ENCODE data around the gene SNX19. TPM values are rescaled to one million over a fixed set of nuclear protein-coding genes. Genes with fewer than 3 reads are reported as not detected.
A peak's percentile ranks its signal among the peaks of the same experiment; 100 is the strongest.

The SNX19 gene
- total and polyA plus RNA-seq, 5 donors = 17.3 to 59.5 (median 44.9) TPM

- peaks cover 7% of the 10 kb centered on the region for H3K4me1 ChIP-seq (ENCODE audit: control insufficient read depth, insufficient read depth, low read length)
Observed at GRCh38 chr11:130873761-130874160, 42.5 kb downstream of the SNX19 start.

GRCh38 chr11:130872981-130873380 is 43.3 kb downstream of the SNX19 start:
- ATAC-seq = peak in 1 of 2 donors; percentile 7
- WGBS = 38% methylated on average over 6 of the region's 6 CpGs
- H3K9me3 ChIP-seq (ENCODE audit: control insufficient read depth, low read length) = no peaks in the 10 kb centered on the region
- peaks cover 7% of the 10 kb centered on the region for H3K4me1 ChIP-seq (ENCODE audit: control insufficient read depth, insufficient read depth, low read length)
- DNase-seq = peak in 1 of 3 donors; percentile 40
- intact Hi-C loops (cut with DNase I) = no loop called here
- peak overlapping the region; percentile 97 for H3K27ac ChIP-seq (ENCODE audit: low read length)
- H3K27me3 ChIP-seq (ENCODE audit: control insufficient read depth, insufficient read depth) = no peaks in the 10 kb centered on the region
- H3K4me3 ChIP-seq (ENCODE audit: low read length) = no peak overlapping the region

More at GRCh38 chr11:130873761-130874160, 42.5 kb downstream of the SNX19 start:
- intact Hi-C loops (cut with DNase I) = no loop called here
- DNase-seq (no peak), ATAC-seq (no peak)
- H3K27ac ChIP-seq (ENCODE audit: low read length) = no peak overlapping the region
- 93% methylated on average over 1 of the region's 1 CpG for WGBS
- no peaks in the 10 kb centered on the region for H3K9me3 ChIP-seq (ENCODE audit: control insufficient read depth, low read length)
- no peaks in the 10 kb centered on the region for H3K27me3 ChIP-seq (ENCODE audit: control insufficient read depth, insufficient read depth)
- no peak overlapping the region for H3K4me3 ChIP-seq (ENCODE audit: low read length)

DNA sequence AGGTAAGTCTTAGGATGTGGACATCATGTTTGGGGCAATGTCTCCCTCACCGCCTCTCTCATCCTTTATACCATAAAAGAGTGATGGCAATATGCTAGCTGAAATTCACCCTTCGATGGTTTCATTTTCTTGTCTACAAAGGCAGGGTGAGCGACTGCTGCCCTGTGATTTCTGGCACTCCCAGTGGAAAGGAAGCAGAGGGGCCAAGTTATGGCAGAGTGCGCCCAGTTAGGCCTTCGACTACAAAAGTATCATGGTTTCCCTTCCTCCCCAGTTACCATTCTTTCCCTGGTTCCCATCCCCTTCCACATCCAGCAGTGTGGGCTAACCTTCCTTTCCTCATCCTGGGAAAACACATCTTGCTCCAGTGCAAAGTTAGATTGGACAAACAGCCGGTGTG is 43.8 kb downstream of the SNX19 start:
- ATAC-seq = peak; percentile 23 to 28
- no peak for DNase-seq
- Histone ChIP-seq H3K4me1 (ENCODE audit: control insufficient read depth, insufficient read depth, low read length) (peaks cover 7% of the 10 kb centered on the region), H3K27ac (ENCODE audit: low read length) (peak overlapping the region; percentile 97), H3K27me3 (ENCODE audit: control insufficient read depth, insufficient read depth) (no peaks in the 10 kb centered on the region), H3K9me3 (ENCODE audit: control insufficient read depth, low read length) (no peaks in the 10 kb centered on the region), H3K4me3 (ENCODE audit: low read length) (no peak overlapping the region)
- 55% methylated on average over 6 of the region's 6 CpGs for WGBS
- intact Hi-C loops (cut with DNase I) = no loop called here

DNA sequence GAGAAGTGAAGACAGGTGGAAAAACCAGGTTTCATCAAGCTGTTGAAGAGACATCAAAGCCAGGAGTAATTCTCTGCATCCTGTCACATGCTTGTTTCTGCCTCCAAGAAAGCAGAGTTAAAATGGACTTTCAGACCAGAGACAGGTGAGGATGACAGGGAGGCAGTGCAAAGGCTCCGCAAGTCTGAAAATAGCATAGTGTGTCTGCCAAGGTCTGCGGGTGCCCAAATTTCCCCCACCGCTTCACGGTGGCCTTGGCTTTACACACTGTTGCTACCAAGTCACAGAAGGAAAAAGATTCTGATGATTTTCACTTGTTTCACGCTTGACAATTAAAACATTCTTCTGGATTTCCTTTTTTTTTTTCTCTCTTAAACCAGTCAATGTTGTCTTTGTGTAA is 44.2 kb downstream of the SNX19 start:
- peak in 1 of 3 donors; percentile 37 for DNase-seq
- ATAC-seq = peak; percentile 31 to 43
- Histone ChIP-seq H3K27ac (ENCODE audit: low read length) (peak overlapping the region; percentile 97), H3K4me1 (ENCODE audit: control insufficient read depth, insufficient read depth, low read length) (peaks cover 7% of the 10 kb centered on the region), H3K9me3 (ENCODE audit: control insufficient read depth, low read length) (no peaks in the 10 kb centered on the region), H3K4me3 (ENCODE audit: low read length) (no peak overlapping the region), H3K27me3 (ENCODE audit: control insufficient read depth, insufficient read depth) (no peaks in the 10 kb centered on the region)
- 69% methylated on average over 5 of the region's 5 CpGs for WGBS
- intact Hi-C loops (cut with DNase I) = no loop called here

DNA sequence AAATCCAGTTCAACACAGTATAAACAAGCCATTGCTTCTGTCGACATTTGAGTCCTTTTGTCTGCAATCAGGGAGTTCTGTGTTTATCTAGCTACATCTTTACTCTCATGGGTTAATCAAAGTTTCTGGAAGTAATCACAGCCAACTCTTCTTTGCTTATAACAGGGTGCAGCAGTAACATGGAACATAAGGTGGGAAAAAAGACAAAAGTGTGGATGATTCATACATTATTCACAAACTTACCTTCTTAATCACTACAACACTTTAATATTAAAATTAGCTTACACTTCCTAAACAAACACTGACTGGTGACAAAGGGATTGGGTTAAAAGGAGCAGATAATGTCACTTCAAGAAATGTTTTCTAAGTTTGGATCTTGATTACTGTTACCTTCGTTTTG is 44.7 kb downstream of the SNX19 start:
- WGBS = 58% methylated on average over 2 of the region's 2 CpGs
- Histone ChIP-seq H3K27ac (ENCODE audit: low read length) (no peak overlapping the region), H3K27me3 (ENCODE audit: control insufficient read depth, insufficient read depth) (no peaks in the 10 kb centered on the region), H3K9me3 (ENCODE audit: control insufficient read depth, low read length) (no peaks in the 10 kb centered on the region), H3K4me1 (ENCODE audit: control insufficient read depth, insufficient read depth, low read length) (peaks cover 7% of the 10 kb centered on the region), H3K4me3 (ENCODE audit: low read length) (no peak overlapping the region)
- DNase-seq (no peak), ATAC-seq (no peak)
- intact Hi-C loops (cut with DNase I) = no loop called here

- H3K9me3 ChIP-seq (ENCODE audit: control insufficient read depth, low read length) = no peaks in the 10 kb centered on the region
- no peak overlapping the region for H3K27ac ChIP-seq (ENCODE audit: low read length)
- ATAC-seq (no peak), DNase-seq (no peak)
- intact Hi-C loops (cut with DNase I) = loop anchor here in 1 of 4 donors (10.0 kb wide), 1 partner anchor 654 kb away; no protein-coding TSS in a partner anchor
- H3K4me3 ChIP-seq (ENCODE audit: low read length) = no peak overlapping the region
- no peaks in the 10 kb centered on the region for H3K27me3 ChIP-seq (ENCODE audit: control insufficient read depth, insufficient read depth)
- whole genome bisulfite sequencing = 76% methylated on average over 7 of the region's 7 CpGs
- H3K4me1 ChIP-seq (ENCODE audit: control insufficient read depth, insufficient read depth, low read length) = peaks cover 11% of the 10 kb centered on the region
Observed at GRCh38 chr11:130868721-130869390, 47.4 kb downstream of the SNX19 start.

GRCh38 chr11:130868086-130868710 is 48.1 kb downstream of the SNX19 start:
- Histone ChIP-seq H3K4me1 (ENCODE audit: control insufficient read depth, insufficient read depth, low read length) (peaks cover 11% of the 10 kb centered on the region), H3K27ac (ENCODE audit: low read length) (no peak overlapping the region), H3K4me3 (ENCODE audit: low read length) (no peak overlapping the region), H3K9me3 (ENCODE audit: control insufficient read depth, low read length) (no peaks in the 10 kb centered on the region), H3K27me3 (ENCODE audit: control insufficient read depth, insufficient read depth) (no peaks in the 10 kb centered on the region)
- ATAC-seq (peak in 1 of 2 donors; percentile 42), DNase-seq (no peak)
- WGBS = 70% methylated on average over 8 of the region's 8 CpGs
- intact Hi-C loops (cut with DNase I) = loop anchor here in 1 of 4 donors (10.0 kb wide), 1 partner anchor 653 kb away; no protein-coding TSS in a partner anchor

- 65% methylated on average over 4 of the region's 4 CpGs for WGBS
- no peaks in the 10 kb centered on the region for H3K9me3 ChIP-seq (ENCODE audit: control insufficient read depth, low read length)
- intact Hi-C loops (cut with DNase I) = loop anchor here in 1 of 4 donors (10.0 kb wide), 1 partner anchor 652 kb away; no protein-coding TSS in a partner anchor
Observed at GRCh38 chr11:130866831-130867230, 49.4 kb downstream of the SNX19 start.

GRCh38 chr11:130865774-130866114 is 50.5 kb downstream of the SNX19 start:
- no peaks in the 10 kb centered on the region for H3K9me3 ChIP-seq (ENCODE audit: control insufficient read depth, low read length)
- H3K4me3 ChIP-seq (ENCODE audit: low read length) = no peak overlapping the region
- 71% methylated on average over 7 of the region's 7 CpGs for WGBS
- no peaks in the 10 kb centered on the region for H3K27me3 ChIP-seq (ENCODE audit: control insufficient read depth, insufficient read depth)
- intact Hi-C loops (cut with DNase I) = loop anchor here in 1 of 4 donors (10.0 kb wide), 1 partner anchor 651 kb away; no protein-coding TSS in a partner anchor
- DNase-seq = no peak
- H3K4me1 ChIP-seq (ENCODE audit: control insufficient read depth, insufficient read depth, low read length) = peaks cover 4% of the 10 kb centered on the region
- H3K27ac ChIP-seq (ENCODE audit: low read length) = peak overlapping the region; percentile 98
- ATAC-seq = peak; percentile 22 to 33

More at GRCh38 chr11:130866831-130867230, 49.4 kb downstream of the SNX19 start:
- Histone ChIP-seq H3K4me3 (ENCODE audit: low read length) (no peak overlapping the region), H3K4me1 (ENCODE audit: control insufficient read depth, insufficient read depth, low read length) (peaks cover 8% of the 10 kb centered on the region), H3K27ac (ENCODE audit: low read length) (peak overlapping the region; percentile 89), H3K27me3 (ENCODE audit: control insufficient read depth, insufficient read depth) (no peaks in the 10 kb centered on the region)
- peak in 1 of 2 donors; percentile 12 for ATAC-seq
- DNase-seq = no peak

DNA sequence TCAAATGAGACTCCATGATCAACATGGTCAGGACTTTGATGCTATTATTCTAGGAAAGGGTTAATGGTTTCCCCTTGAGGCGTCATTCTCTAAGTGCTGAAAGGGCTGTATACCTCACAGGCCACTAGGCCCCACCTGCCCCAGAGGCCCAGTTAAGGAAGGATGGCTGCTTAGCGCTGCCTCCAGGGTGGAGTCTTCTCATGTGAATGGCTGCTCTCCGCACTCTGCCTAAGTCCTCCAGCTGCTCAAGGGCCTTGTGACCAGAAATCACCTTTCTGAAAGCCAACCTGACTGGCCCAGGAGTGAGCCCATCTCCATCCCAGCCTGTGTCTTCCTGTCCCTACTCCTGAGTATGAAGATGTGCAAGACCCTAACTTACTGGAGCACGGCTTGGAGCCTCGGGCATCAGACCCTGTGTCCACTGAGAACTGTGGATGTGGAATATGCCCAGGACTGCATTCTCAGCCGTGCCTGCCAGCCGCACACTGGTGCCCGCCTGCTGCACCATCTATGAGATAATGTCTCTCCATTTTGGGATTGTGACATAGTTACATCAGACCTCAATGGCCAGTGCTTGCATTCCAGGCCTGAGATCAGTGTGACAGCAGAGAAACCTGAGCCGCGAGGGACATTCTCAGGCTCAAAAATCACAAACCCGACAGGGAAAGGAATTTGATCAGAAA is 51.0 kb downstream of the SNX19 start:
- no peak overlapping the region for H3K4me3 ChIP-seq (ENCODE audit: low read length)
- peak; percentile 48 to 78 (median 74) for DNase-seq
- ATAC-seq = peak; percentile 78 to 83
- intact Hi-C loops (cut with DNase I) = loop anchor here in 1 of 4 donors (10.0 kb wide), 1 partner anchor 650 kb away; no protein-coding TSS in a partner anchor
- H3K27ac ChIP-seq (ENCODE audit: low read length) = peak overlapping the region; percentile 98
- peaks cover 4% of the 10 kb centered on the region for H3K4me1 ChIP-seq (ENCODE audit: control insufficient read depth, insufficient read depth, low read length)
- no peaks in the 10 kb centered on the region for H3K27me3 ChIP-seq (ENCODE audit: control insufficient read depth, insufficient read depth)
- no peaks in the 10 kb centered on the region for H3K9me3 ChIP-seq (ENCODE audit: control insufficient read depth, low read length)
- 63% methylated on average over 11 of the region's 11 CpGs for WGBS
